Natural killer cell (primary cell): ENCODE results near the gene NRP1. TPM values are rescaled to one million over a fixed set of nuclear protein-coding genes. Genes with fewer than 3 reads are reported as not detected.
"Not testable (repeated sequence)": the region's sequence is repeated elsewhere in the genome, so short reads cannot be mapped to it uniquely, and the experiment has no call there.

Experiments
- ATAC-seq, 3 donors: fragments of 150-1000 bp in 2 of 3; fragments of 200-7000 bp in 1 of 3; cut with Tn5 transposase; 1 replicate in 1 of 3; 2 replicates in 2 of 3; pipeline ENCODE4 v1.10.0; 2021; ENCODE audit warnings: mild to moderate bottlenecking in 2 of 3, moderate library complexity in 2 of 3
- DNase-seq, 2 donors: peaks; one replicate each; pipeline versions ENCODE4 v3.0.0 to v3.0.0-alpha.2; 2013 to 2021; ENCODE audit warnings: mixed read lengths in 1 of 2
- H3K27ac ChIP-seq: one replicate; pipeline ENCODE4 v1.5.1; 2013; ENCODE audit warnings: mild to moderate bottlenecking, low read length
- H3K27me3 ChIP-seq: one replicate; pipeline ENCODE4 v1.6.1; 2013; ENCODE audit warnings: low read length; ENCODE audit not compliant: control insufficient read depth, insufficient read depth
- H3K36me3 ChIP-seq: one replicate; pipeline ENCODE4 v1.6.1; 2013; ENCODE audit warnings: low read length; ENCODE audit not compliant: control insufficient read depth, insufficient read depth
- H3K4me1 ChIP-seq: one replicate; pipeline ENCODE4 v1.6.1; 2013; ENCODE audit warnings: low read length; ENCODE audit not compliant: control insufficient read depth, insufficient read depth
- H3K4me3 ChIP-seq: one replicate; pipeline ENCODE4 v1.5.1; 2013; ENCODE audit warnings: low read length
- H3K9me3 ChIP-seq: one replicate; pipeline ENCODE4 v1.6.1; 2013; ENCODE audit warnings: low read length; ENCODE audit not compliant: control insufficient read depth, insufficient read depth
- H3K27ac Mint-ChIP-seq, 2 donors: one replicate each; pipeline ENCODE4 v1.8.0; 2022; ENCODE audit warnings: mild to moderate bottlenecking in 2 of 2, mixed read lengths in 2 of 2, moderate library complexity in 1 of 2
- H3K27me3 Mint-ChIP-seq, 2 donors: one replicate each; pipeline ENCODE4 v1.8.0; 2022; ENCODE audit warnings: low read depth in 2 of 2, mixed read lengths in 2 of 2
- H3K36me3 Mint-ChIP-seq: one replicate; pipeline ENCODE4 v1.8.0; 2022; ENCODE audit warnings: mixed read lengths
- H3K4me1 Mint-ChIP-seq, 2 donors: one replicate each; pipeline ENCODE4 v1.8.0; 2022; ENCODE audit warnings: mixed read lengths in 2 of 2
- H3K4me3 Mint-ChIP-seq: one replicate; pipeline ENCODE4 v1.8.0; 2022; ENCODE audit warnings: mild to moderate bottlenecking, moderate library complexity, mixed read lengths
- H3K9me3 Mint-ChIP-seq, 2 donors: one replicate each; pipeline ENCODE4 v1.8.0; 2022; ENCODE audit warnings: mixed read lengths in 2 of 2
- CTCF ChIP-seq: fragments of 200-600 bp; IDR thresholded peaks from one replicate; pipeline ENCODE4 v1.8.0; 2022; ENCODE audit warnings: antibody characterized with exemption
- WGBS: methylation state at CpG from one replicate; pipeline ENCODE4 v1.1.7; 2013; ENCODE audit warnings: missing lambda C conversion rate; ENCODE audit not compliant: insufficient coverage; 5-methylcytosine and 5-hydroxymethylcytosine counted together
- intact Hi-C: fragments of 100-400 bp; cut with micrococcal nuclease; formaldehyde crosslinking; loops from one replicate; pipeline ENCODE4 v1.14.2; 2022
- total RNA-seq, 4 donors: library from RNA; stranded (reverse); fragments of 120-200 nt in 1 of 4; gene quantifications; one replicate each; pipeline versions ENCODE4 v1.2.3 to v1.2.4, GENCODE V29; 2013 to 2022

NRP1 gene
- total RNA-seq, result 1 to 10 TPM in 1 of 3 donors, under 1 TPM in 1, not detected in 1; 0.16 to 1.5 TPM
- 0.59 TPM for total RNA-seq (2013)

GRCh38 chr10:33334153-33334804 is at the start of gene NRP1:
Gene NRP1, minus strand, starts transcription at chr10:33334667. Its CDS starts 285 bp downstream, at chr10:33334382.
- DNase-seq, result peak in 1 of 2 donors; percentile 28
- ATAC-seq, result peak; percentile 34 to 60 (median 38)
- H3K9me3 Mint-ChIP-seq, result no peaks in the 10 kb centered on the region
- H3K4me3 Mint-ChIP-seq, result peak within 1 kb of the TSS; percentile 83
- Histone ChIP-seq H3K27ac (no peak within 1 kb of the TSS), H3K27me3 (peaks cover 43% of the 10 kb centered on the region), H3K9me3 (no peaks in the 10 kb centered on the region), H3K4me3 (peak within 1 kb of the TSS; percentile 26), H3K4me1 (peaks cover 27% of the 10 kb centered on the region), H3K36me3 (no peaks in the 10 kb centered on the region)
- intact Hi-C loops, result loop anchor here (10.0 kb wide), 1 partner anchor 139 kb away; no protein-coding TSS in a partner anchor
- WGBS, result under 1% methylated on average over 40 of the region's 44 CpGs
- peaks cover 9 to 19% of the 10 kb centered on the region in 2 donors for H3K4me1 Mint-ChIP-seq
- TF ChIP-seq CTCF, result no peak
- no peaks in the 10 kb centered on the region for H3K36me3 Mint-ChIP-seq
- peaks cover 63 to 69% of the 10 kb centered on the region in 2 donors for H3K27me3 Mint-ChIP-seq
- H3K27ac Mint-ChIP-seq, result peak within 1 kb of the TSS in 1 of 2 donors; percentile 9

- H3K4me3 Mint-ChIP-seq, intact Hi-C loops, H3K4me1 ChIP-seq, H3K9me3 Mint-ChIP-seq, H3K27me3 ChIP-seq, H3K27ac Mint-ChIP-seq, H3K9me3 ChIP-seq, DNase-seq, ATAC-seq, H3K27ac ChIP-seq, H3K4me3 ChIP-seq, H3K36me3 ChIP-seq, H3K36me3 Mint-ChIP-seq, H3K4me1 Mint-ChIP-seq: not testable (repeated sequence)
- 89% methylated on average over 1 of the region's 3 CpGs for WGBS
- peaks cover 14 to 27% of the 10 kb centered on the region in 2 donors for H3K27me3 Mint-ChIP-seq
Measured at GRCh38 chr10:33384201-33384600, 49.7 kb upstream of the NRP1 start.

GRCh38 chr10:33382921-33383713 is 48.6 kb upstream of the NRP1 start:
- H3K4me3 Mint-ChIP-seq, result no peak overlapping the region

More at GRCh38 chr10:33382921-33383713, 48.6 kb upstream of the NRP1 start:
- H3K36me3 ChIP-seq, result no peaks in the 10 kb centered on the region
- no peaks in the 10 kb centered on the region for H3K9me3 Mint-ChIP-seq
- H3K4me1 ChIP-seq, result no peaks in the 10 kb centered on the region
- no peaks in the 10 kb centered on the region for H3K27me3 ChIP-seq
- WGBS, result 84% methylated on average over 3 of the region's 4 CpGs
- no peak overlapping the region for H3K27ac ChIP-seq
- peaks cover 16% of the 10 kb centered on the region in 2 donors for H3K27me3 Mint-ChIP-seq
- H3K4me3 ChIP-seq, result no peak overlapping the region
- no peak overlapping the region for H3K27ac Mint-ChIP-seq
- no peak for ATAC-seq
- no peaks in the 10 kb centered on the region for H3K36me3 Mint-ChIP-seq
- DNase-seq, result no peak
- H3K4me1 Mint-ChIP-seq, result no peaks in the 10 kb centered on the region
- no peak for TF ChIP-seq CTCF
- intact Hi-C loops, result no loop called here
- H3K9me3 ChIP-seq, result no peaks in the 10 kb centered on the region
